Measurements from ENCODE around the gene GNL2.
"Not testable (repeated sequence)": the region's sequence is repeated elsewhere in the genome, so short reads cannot be mapped to it uniquely, and the experiment has no call there.

The GNL2 gene

DNA sequence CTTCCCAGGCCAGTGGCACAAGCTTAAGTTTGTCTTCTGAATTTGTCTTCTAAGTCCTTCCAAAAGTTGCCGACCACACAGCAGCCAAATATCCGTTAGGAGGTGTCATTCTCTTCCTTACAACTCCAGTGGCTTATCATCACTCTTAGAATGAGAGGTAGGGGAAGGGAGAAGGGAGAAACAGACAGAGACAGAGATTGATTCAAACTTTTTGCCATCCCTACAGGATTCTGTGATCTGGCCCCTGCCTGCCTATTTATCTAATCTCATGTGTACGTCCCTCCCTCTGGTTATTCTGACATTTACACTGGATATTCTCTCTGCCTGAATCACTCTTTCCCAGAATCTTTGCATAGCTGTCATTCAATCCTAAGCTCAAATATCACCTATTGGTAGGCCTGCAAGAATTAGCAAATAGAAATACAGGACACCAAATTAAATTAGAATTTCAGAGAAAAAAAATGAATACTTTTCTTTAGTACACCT lies 488 bp upstream of the GNL2 start:
- Histone ChIP-seq H3K36me3 (ENCODE audit: control insufficient read depth, insufficient read depth, low read length) (peaks cover 3% of the 10 kb centered on the region; the same call in 1 of the 2 replicates), H3K27me3 (replicated peaks; ENCODE audit: control insufficient read depth, insufficient read depth, low read length) (no peaks in the 10 kb centered on the region), H3K4me3 (replicated peaks; ENCODE audit: low read depth, low read length) (peak overlapping the region; percentile 91)
- DNase-seq (ENCODE audit: extremely low read depth, insufficient read length), result no peak
- TF ChIP-seq, protein P1, sequence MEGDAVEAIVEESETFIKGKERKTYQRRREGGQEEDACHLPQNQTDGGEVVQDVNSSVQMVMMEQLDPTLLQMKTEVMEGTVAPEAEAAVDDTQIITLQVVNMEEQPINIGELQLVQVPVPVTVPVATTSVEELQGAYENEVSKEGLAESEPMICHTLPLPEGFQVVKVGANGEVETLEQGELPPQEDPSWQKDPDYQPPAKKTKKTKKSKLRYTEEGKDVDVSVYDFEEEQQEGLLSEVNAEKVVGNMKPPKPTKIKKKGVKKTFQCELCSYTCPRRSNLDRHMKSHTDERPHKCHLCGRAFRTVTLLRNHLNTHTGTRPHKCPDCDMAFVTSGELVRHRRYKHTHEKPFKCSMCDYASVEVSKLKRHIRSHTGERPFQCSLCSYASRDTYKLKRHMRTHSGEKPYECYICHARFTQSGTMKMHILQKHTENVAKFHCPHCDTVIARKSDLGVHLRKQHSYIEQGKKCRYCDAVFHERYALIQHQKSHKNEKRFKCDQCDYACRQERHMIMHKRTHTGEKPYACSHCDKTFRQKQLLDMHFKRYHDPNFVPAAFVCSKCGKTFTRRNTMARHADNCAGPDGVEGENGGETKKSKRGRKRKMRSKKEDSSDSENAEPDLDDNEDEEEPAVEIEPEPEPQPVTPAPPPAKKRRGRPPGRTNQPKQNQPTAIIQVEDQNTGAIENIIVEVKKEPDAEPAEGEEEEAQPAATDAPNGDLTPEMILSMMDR (IDR thresholded peaks at IDR 0.05; ENCODE audit: insufficient read depth, low read length, poor library complexity, severe bottlenecking), result no peak

DNA sequence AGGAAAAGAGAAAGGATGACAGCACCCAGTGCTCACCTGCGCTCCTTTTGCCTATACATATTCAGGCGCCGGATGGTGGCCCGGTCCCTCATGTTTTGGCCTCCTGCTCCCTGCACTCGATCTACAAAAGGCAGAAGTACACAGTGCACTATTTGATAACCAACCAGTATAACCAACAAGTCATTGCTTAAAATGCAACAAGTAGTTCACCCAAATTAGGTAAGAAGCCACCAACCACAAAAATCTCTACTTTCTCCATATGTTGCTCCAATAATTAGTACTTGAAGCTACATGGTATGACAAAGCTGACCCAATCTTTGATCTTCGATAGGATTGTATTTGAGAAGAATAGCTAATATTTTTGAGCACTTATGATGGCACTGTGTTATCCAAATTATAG lies 2.0 kb downstream of the GNL2 start:
- Histone ChIP-seq H3K27me3 (replicated peaks; ENCODE audit: control insufficient read depth, insufficient read depth, low read length) (no peaks in the 10 kb centered on the region), H3K36me3 (ENCODE audit: control insufficient read depth, insufficient read depth, low read length) (peaks cover 9% of the 10 kb centered on the region), H3K4me3 (replicated peaks; ENCODE audit: low read depth, low read length) (no peak overlapping the region)
- TF ChIP-seq, protein P1 (IDR thresholded peaks at IDR 0.05; ENCODE audit: insufficient read depth, low read length, poor library complexity, severe bottlenecking), result no peak
- no peak for DNase-seq (ENCODE audit: extremely low read depth, insufficient read length)

DNA sequence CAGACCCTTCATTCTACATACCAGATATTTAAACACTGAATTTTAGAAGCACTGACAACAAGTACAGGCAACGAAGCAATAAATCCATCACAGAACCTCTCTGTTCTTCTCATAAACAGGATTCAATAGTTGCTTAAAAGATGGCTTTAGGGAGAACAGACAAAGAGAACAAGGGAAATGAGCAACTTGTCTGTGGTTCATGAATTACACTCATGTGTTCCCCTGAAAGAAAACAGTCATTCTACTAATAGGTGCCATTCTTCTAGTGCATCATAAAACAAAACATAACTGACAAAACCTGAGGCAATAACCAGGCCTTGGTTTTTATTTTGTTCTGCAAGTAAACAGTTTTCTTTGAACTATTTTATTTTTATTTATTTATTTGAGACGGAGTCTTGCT lies 6.8 kb downstream of the GNL2 start:
- H3K4me3 ChIP-seq (replicated peaks; ENCODE audit: low read depth, low read length), result no peak overlapping the region
- H3K36me3 ChIP-seq (ENCODE audit: control insufficient read depth, insufficient read depth, low read length), result peaks cover 20% of the 10 kb centered on the region
- no peak for DNase-seq (ENCODE audit: extremely low read depth, insufficient read length)
- H3K27me3 ChIP-seq (replicated peaks; ENCODE audit: control insufficient read depth, insufficient read depth, low read length), result no peaks in the 10 kb centered on the region
- TF ChIP-seq, protein P1 (IDR thresholded peaks at IDR 0.05; ENCODE audit: insufficient read depth, low read length, poor library complexity, severe bottlenecking), result no peak

DNA sequence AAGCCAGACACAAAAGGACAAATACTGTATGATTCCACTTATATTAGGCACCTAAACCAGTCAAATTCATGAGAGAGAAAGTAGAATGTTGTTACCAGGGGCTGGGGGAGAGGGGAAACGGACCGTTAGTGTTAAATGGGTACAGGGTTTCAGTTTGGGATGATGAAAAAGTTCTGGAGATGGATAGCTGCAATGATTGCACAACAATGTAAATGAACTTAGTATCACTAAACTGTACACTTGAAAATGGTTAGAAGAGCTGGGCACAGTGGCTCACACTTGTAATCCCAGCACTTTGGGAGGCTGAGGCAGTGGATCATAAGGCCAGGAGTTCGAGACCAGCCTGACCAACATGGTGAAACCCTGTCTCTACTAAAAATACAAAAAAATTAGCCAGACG lies 11.2 kb downstream of the GNL2 start:
- H3K36me3 ChIP-seq (ENCODE audit: control insufficient read depth, insufficient read depth, low read length), result peaks cover 16% of the 10 kb centered on the region
- not testable (repeated sequence) for H3K4me3 ChIP-seq (replicated peaks; ENCODE audit: low read depth, low read length); DNase-seq (ENCODE audit: extremely low read depth, insufficient read length); H3K27me3 ChIP-seq (replicated peaks; ENCODE audit: control insufficient read depth, insufficient read depth, low read length)

DNA sequence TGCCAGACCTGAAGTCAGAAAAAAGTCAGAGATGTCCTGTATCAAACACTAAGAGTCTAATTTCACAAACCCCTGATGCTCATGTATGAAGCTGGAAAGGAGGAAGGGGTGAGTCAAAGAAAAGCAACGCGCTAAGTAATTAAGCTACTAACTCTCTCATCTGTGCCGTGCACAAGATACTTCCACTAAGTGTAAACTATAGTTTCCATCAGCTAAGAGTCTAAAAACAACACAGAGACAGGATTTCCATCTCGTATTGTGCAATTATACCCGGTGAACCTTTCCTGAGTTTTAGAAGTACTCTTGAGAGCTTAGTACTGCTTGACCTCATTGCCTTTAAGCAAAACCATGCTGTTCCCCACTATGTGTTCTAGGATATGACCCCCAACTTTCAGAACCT lies 20.0 kb downstream of the GNL2 start:
- H3K4me3 ChIP-seq (replicated peaks; ENCODE audit: low read depth, low read length), result no peak overlapping the region
- no peak for DNase-seq (ENCODE audit: extremely low read depth, insufficient read length)
- TF ChIP-seq, protein P1 (IDR thresholded peaks at IDR 0.05; ENCODE audit: insufficient read depth, low read length, poor library complexity, severe bottlenecking), result no peak
- H3K36me3 ChIP-seq (ENCODE audit: control insufficient read depth, insufficient read depth, low read length), result peaks cover 24% of the 10 kb centered on the region
- no peaks in the 10 kb centered on the region for H3K27me3 ChIP-seq (replicated peaks; ENCODE audit: control insufficient read depth, insufficient read depth, low read length)

DNA sequence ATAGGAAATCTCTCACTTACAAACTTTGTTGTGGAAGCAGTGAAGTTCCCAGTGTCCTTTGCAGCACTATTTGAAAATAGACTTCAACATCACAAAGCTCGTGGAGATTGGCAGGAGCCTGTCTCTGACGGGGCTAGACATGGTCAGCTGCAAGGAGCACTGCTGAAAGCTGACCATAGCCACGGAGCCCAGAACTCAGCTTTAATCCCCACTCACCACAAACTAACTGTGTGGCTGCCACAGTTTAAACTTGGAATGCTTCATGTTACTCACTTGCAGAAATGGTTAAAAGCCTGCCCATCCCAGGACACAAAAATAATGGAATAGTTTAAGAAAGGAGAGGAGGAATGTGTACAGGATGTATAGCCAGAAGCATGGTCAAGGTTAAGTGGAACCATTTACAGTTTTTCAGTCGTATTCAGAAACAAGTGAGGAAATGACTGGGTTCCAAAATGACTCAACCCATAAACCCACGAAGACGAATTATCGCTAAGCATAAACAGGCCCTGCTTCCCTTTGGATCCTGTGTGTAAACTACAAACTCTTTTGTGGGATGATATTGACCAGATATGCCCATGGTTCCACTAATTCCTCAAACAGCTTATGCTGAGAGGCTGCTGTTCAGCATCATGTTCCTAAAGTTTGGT lies 20.8 kb downstream of the GNL2 start:
- no peak for DNase-seq (ENCODE audit: extremely low read depth, insufficient read length)
- Histone ChIP-seq H3K4me3 (replicated peaks; ENCODE audit: low read depth, low read length) (no peak overlapping the region), H3K36me3 (ENCODE audit: control insufficient read depth, insufficient read depth, low read length) (peaks cover 24% of the 10 kb centered on the region), H3K27me3 (replicated peaks; ENCODE audit: control insufficient read depth, insufficient read depth, low read length) (no peaks in the 10 kb centered on the region)
- TF ChIP-seq, protein P1 (IDR thresholded peaks at IDR 0.05; ENCODE audit: insufficient read depth, low read length, poor library complexity, severe bottlenecking), result no peak

All from GM06990 (cell line).